SK-N-SH treated with all-trans-retinoic acid at 6 μM for 48 hours (cell line): ENCODE results near the gene CLIC5.

ENCODE experiments used
- ATAC-seq: fragments of 200-7000 bp; cut with Tn5 transposase; 3 replicates; pipeline ENCODE4 v1.9.1; 2020; ENCODE audit warnings: mild to moderate bottlenecking, moderate library complexity
- ARNTL ChIP-seq: fragments of 450-650 bp; formaldehyde crosslinking; IDR thresholded peaks from 2 replicates; pipeline ENCODE4 v1.5.0; 2020; ENCODE audit warnings: low read depth, mild to moderate bottlenecking, moderate library complexity, borderline replicate concordance
- BACH2 ChIP-seq: fragments of 250-450 bp; sonication (Bioruptor Pico); IDR thresholded peaks from 2 replicates; pipeline ENCODE4 v1.9.0; 2021; ENCODE audit warnings: mild to moderate bottlenecking, borderline replicate concordance
- CSDC2 ChIP-seq: fragments of 250-450 bp; sonication (Bioruptor Pico); IDR thresholded peaks from 2 replicates; pipeline ENCODE4 v1.5.0; 2020; ENCODE audit warnings: mild to moderate bottlenecking, moderate library complexity
- GLIS3 ChIP-seq: fragments of 250-450 bp; sonication (Bioruptor Pico); IDR thresholded peaks from 2 replicates; pipeline ENCODE4 v1.5.0; 2020; ENCODE audit warnings: mild to moderate bottlenecking, moderate library complexity
- ISL1 ChIP-seq: fragments of 250-450 bp; sonication (Bioruptor Pico); IDR thresholded peaks from 2 replicates; pipeline ENCODE4 v2.1.2; 2022; ENCODE audit warnings: mild to moderate bottlenecking, moderate library complexity
- OSR1 ChIP-seq: fragments of 250-450 bp; sonication (Bioruptor Pico); IDR thresholded peaks from 2 replicates; pipeline ENCODE4 v1.8.0; 2022; ENCODE audit warnings: moderate library complexity, mild to moderate bottlenecking, inconsistent platforms
- PPARA ChIP-seq: fragments of 250-450 bp; sonication (Bioruptor Pico); IDR thresholded peaks from 2 replicates; pipeline ENCODE4 v1.5.0; 2020; ENCODE audit warnings: mild to moderate bottlenecking, borderline replicate concordance
- RARB ChIP-seq: fragments of 250-450 bp; sonication (Bioruptor Pico); IDR thresholded peaks from 2 replicates; pipeline ENCODE4 v1.8.0; 2021; ENCODE audit warnings: mild to moderate bottlenecking, moderate library complexity
- SNAI2 ChIP-seq: fragments of 250-450 bp; sonication (Bioruptor Pico); IDR thresholded peaks from 2 replicates; pipeline ENCODE4 v1.5.0; 2020; ENCODE audit warnings: mild to moderate bottlenecking, moderate library complexity
- TOX ChIP-seq: fragments of 250-450 bp; sonication (Bioruptor Pico); IDR thresholded peaks from 2 replicates; pipeline ENCODE4 v1.8.0; 2021; ENCODE audit warnings: mild to moderate bottlenecking, moderate library complexity, borderline replicate concordance
- ZFP3 ChIP-seq: fragments of 250-450 bp; sonication (Bioruptor Pico); IDR thresholded peaks from 2 replicates; pipeline ENCODE4 v1.5.0; 2020; ENCODE audit warnings: mild to moderate bottlenecking, moderate library complexity
- ZFP30 ChIP-seq: fragments of 450-650 bp; formaldehyde crosslinking; IDR thresholded peaks from 2 replicates; pipeline ENCODE4 v1.5.0; 2022; ENCODE audit warnings: mild to moderate bottlenecking, moderate library complexity
- ZNF565 ChIP-seq: fragments of 450-650 bp; formaldehyde crosslinking; conservative IDR thresholded peaks from 2 replicates; pipeline ENCODE4 v1.5.0; 2020; ENCODE audit warnings: low read depth, mild to moderate bottlenecking, moderate library complexity
- TF ChIP-seq, protein P1 (sequence below): fragments of 250-450 bp; sonication (Bioruptor Pico); IDR thresholded peaks from 2 replicates; pipeline ENCODE4 v1.5.0; 2020; ENCODE audit warnings: mild to moderate bottlenecking, moderate library complexity
- TF ChIP-seq, protein P2 (sequence below): fragments of 250-450 bp; sonication (Bioruptor Pico); IDR thresholded peaks from 2 replicates; pipeline ENCODE4 v1.5.1; 2021; ENCODE audit warnings: mild to moderate bottlenecking, moderate library complexity
- TF ChIP-seq, protein P3 (sequence below): fragments of 250-450 bp; sonication (Bioruptor Pico); IDR thresholded peaks from 2 replicates; pipeline ENCODE4 v1.5.1; 2020; ENCODE audit warnings: low read depth, mild to moderate bottlenecking, moderate library complexity
- TF ChIP-seq, protein P4 (sequence below): fragments of 250-450 bp; sonication (Bioruptor Pico); IDR thresholded peaks from 2 replicates; pipeline ENCODE4 v1.8.0; 2020; ENCODE audit warnings: mild to moderate bottlenecking, moderate library complexity, borderline replicate concordance

Gene CLIC5

DNA sequence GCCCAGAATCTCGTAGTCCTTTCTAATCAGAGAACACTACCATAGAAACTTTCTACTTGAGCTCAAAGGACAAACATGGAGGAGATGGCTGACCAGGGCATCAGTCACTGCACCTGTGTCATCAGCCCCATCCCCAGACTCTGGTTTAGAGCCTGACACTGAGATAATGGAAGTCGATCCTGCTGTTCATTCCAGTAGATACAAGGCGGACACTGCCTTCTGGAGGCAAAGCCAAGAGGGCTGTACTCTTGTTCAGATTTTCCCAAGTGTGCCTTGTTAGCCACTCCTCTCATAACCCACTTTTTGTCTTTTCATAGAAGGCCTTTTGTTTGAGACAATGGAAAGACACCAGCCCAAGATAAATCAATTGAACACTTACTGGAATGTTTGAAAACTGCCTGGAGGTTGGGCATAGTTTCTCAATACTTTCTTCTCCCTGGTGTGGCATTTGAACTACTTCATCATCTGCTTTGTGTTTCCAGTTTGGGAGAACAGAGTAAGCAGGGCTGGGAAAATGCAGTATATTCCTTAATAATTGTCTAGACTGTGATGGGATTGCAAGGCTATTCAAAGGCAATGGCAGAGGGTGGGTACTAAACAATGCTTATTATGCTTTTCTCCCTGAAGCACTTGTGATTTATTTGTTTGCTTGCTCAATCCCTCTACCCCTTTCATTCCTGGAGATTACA, 99.7 kb downstream of the CLIC5 start:
- no peak for ATAC-seq
- TF ChIP-seq GLIS3 (CRISPR knock-in tag) (no peak), TOX (CRISPR knock-in tag) (no peak), ZFP3 (CRISPR knock-in tag) (no peak), BACH2 (CRISPR knock-in tag) (no peak), SNAI2 (no peak)
- TF ChIP-seq, protein P1, sequence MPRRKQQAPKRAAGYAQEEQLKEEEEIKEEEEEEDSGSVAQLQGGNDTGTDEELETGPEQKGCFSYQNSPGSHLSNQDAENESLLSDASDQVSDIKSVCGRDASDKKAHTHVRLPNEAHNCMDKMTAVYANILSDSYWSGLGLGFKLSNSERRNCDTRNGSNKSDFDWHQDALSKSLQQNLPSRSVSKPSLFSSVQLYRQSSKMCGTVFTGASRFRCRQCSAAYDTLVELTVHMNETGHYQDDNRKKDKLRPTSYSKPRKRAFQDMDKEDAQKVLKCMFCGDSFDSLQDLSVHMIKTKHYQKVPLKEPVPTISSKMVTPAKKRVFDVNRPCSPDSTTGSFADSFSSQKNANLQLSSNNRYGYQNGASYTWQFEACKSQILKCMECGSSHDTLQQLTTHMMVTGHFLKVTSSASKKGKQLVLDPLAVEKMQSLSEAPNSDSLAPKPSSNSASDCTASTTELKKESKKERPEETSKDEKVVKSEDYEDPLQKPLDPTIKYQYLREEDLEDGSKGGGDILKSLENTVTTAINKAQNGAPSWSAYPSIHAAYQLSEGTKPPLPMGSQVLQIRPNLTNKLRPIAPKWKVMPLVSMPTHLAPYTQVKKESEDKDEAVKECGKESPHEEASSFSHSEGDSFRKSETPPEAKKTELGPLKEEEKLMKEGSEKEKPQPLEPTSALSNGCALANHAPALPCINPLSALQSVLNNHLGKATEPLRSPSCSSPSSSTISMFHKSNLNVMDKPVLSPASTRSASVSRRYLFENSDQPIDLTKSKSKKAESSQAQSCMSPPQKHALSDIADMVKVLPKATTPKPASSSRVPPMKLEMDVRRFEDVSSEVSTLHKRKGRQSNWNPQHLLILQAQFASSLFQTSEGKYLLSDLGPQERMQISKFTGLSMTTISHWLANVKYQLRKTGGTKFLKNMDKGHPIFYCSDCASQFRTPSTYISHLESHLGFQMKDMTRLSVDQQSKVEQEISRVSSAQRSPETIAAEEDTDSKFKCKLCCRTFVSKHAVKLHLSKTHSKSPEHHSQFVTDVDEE = no peak
- TF ChIP-seq, protein P2, sequence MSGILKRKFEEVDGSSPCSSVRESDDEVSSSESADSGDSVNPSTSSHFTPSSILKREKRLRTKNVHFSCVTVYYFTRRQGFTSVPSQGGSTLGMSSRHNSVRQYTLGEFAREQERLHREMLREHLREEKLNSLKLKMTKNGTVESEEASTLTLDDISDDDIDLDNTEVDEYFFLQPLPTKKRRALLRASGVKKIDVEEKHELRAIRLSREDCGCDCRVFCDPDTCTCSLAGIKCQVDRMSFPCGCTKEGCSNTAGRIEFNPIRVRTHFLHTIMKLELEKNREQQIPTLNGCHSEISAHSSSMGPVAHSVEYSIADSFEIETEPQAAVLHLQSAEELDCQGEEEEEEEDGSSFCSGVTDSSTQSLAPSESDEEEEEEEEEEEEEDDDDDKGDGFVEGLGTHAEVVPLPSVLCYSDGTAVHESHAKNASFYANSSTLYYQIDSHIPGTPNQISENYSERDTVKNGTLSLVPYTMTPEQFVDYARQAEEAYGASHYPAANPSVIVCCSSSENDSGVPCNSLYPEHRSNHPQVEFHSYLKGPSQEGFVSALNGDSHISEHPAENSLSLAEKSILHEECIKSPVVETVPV (CRISPR knock-in tag) = no peak
- TF ChIP-seq, protein P3, sequence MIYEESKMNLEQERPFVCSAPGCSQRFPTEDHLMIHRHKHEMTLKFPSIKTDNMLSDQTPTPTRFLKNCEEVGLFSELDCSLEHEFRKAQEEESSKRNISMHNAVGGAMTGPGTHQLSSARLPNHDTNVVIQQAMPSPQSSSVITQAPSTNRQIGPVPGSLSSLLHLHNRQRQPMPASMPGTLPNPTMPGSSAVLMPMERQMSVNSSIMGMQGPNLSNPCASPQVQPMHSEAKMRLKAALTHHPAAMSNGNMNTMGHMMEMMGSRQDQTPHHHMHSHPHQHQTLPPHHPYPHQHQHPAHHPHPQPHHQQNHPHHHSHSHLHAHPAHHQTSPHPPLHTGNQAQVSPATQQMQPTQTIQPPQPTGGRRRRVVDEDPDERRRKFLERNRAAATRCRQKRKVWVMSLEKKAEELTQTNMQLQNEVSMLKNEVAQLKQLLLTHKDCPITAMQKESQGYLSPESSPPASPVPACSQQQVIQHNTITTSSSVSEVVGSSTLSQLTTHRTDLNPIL = no peak

DNA sequence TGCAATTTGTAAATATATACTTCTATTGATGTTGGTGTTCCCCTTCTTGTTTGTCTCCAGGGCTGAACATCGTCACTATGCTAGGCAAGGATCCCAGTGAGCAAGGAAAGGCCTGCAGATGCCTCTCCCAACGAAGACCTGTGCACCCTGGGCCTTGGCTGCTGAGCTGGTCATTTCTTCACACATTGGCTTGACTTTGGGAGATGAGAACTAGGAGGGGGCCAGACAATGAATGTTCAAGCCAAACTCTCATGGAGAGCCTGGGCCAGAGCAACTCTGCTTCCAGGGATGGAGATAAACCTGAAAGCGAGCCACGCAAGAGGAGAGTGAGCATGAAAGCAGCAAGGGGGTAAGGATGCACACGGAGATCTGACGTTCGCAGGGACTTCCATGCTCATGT, 104.0 kb downstream of the CLIC5 start:
- ATAC-seq = no peak
- TF ChIP-seq PPARA (CRISPR knock-in tag) (no peak), ZFP30 (CRISPR knock-in tag) (no peak), ZFP3 (CRISPR knock-in tag) (no peak), OSR1 (CRISPR knock-in tag) (no peak), ARNTL (no peak)

DNA sequence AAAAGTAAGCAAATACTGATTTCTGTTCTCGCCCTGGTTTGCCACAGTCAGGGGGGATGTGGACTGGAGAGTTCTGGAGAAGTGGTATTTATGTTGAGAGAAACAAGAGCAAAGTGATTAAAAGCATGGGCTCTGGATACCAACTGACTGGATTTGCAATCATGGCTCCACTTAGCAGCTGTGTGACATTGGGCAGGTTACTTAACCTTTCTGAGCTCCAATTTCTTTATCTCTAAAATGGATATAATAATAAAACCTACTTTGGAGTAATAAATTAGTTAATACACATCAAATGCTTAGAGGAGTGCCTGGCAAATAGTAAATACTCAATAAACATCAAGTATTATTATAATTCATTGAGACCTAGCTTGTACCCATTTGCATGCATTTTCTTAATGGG, 111.7 kb downstream of the CLIC5 start:
- TF ChIP-seq, protein P3 = no peak
- TF ChIP-seq TOX (CRISPR knock-in tag) (no peak), GLIS3 (CRISPR knock-in tag) (no peak), ZNF565 (no peak), ZFP3 (CRISPR knock-in tag) (no peak), OSR1 (CRISPR knock-in tag) (no peak), RARB (CRISPR knock-in tag) (no peak), ZFP30 (CRISPR knock-in tag) (no peak), ISL1 (no peak), CSDC2 (no peak), SNAI2 (no peak)
- TF ChIP-seq, protein P1 = no peak
- TF ChIP-seq, protein P2 (CRISPR knock-in tag) = no peak
- TF ChIP-seq, protein P4, sequence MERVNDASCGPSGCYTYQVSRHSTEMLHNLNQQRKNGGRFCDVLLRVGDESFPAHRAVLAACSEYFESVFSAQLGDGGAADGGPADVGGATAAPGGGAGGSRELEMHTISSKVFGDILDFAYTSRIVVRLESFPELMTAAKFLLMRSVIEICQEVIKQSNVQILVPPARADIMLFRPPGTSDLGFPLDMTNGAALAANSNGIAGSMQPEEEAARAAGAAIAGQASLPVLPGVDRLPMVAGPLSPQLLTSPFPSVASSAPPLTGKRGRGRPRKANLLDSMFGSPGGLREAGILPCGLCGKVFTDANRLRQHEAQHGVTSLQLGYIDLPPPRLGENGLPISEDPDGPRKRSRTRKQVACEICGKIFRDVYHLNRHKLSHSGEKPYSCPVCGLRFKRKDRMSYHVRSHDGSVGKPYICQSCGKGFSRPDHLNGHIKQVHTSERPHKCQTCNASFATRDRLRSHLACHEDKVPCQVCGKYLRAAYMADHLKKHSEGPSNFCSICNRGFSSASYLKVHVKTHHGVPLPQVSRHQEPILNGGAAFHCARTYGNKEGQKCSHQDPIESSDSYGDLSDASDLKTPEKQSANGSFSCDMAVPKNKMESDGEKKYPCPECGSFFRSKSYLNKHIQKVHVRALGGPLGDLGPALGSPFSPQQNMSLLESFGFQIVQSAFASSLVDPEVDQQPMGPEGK (CRISPR knock-in tag) = no peak
- TF ChIP-seq, all 23 proteins: peak for 0
- no peak for ATAC-seq
